Ascending aorta (tissue), 2 donors: ENCODE results near the gene KCND3. TPM values are rescaled to one million over a fixed set of nuclear protein-coding genes. Genes with fewer than 3 reads are reported as not detected.

Experiments
- DNase-seq, 2 donors: peaks; one replicate each; pipeline ENCODE4 v3.0.0-alpha.2; 2019; ENCODE audit warnings: low spot score in 2 of 2
- H3K27ac ChIP-seq, 2 donors: fragments of 200-600 bp; sonication (generic); one replicate each; pipeline ENCODE4 v1.5.1; 2016 to 2017; ENCODE audit warnings: mild to moderate bottlenecking in 1 of 2
- H3K27me3 ChIP-seq: fragments of 200-600 bp; sonication (generic); one replicate; pipeline ENCODE4 v1.5.1; 2017
- H3K36me3 ChIP-seq, 2 donors: fragments of 200-600 bp; sonication (generic); one replicate each; pipeline ENCODE4 v1.5.1; 2016
- H3K4me1 ChIP-seq, 2 donors: fragments of 200-600 bp; sonication (generic); one replicate each; pipeline ENCODE4 v1.5.1; 2016 to 2017; ENCODE audit warnings: mild to moderate bottlenecking in 1 of 2
- H3K4me3 ChIP-seq, 2 donors: fragments of 200-600 bp; sonication (generic); one replicate each; pipeline ENCODE4 v1.5.1; 2016 to 2017; ENCODE audit warnings: mild to moderate bottlenecking in 1 of 2
- H3K9me3 ChIP-seq, 2 donors: fragments of 200-600 bp; sonication (generic); one replicate each; pipeline ENCODE4 v1.5.1; 2016
- CTCF ChIP-seq, 3 experiments: fragments of 200-600 bp in 2 of 3; fragments of 450-650 bp in 1 of 3; sonication (generic) in 2 of 3; IDR thresholded peaks; one replicate each; pipeline ENCODE4 v1.5.1; 2016 to 2019; ENCODE audit warnings: antibody characterized with exemption in 3 of 3, mild to moderate bottlenecking in 1 of 3, moderate library complexity in 1 of 3
- intact Hi-C: fragments of 100-400 bp; cut with DNase I; formaldehyde crosslinking; loops from one replicate; pipeline ENCODE4 v1.15.1; 2023
- total RNA-seq: library from RNA; depleted of rRNA; stranded (reverse); fragments of >200 nt; gene quantifications from one replicate; pipeline ENCODE4 v1.1.0, GENCODE V29; 2016

KCND3 gene
- total RNA-seq, 1 donor from 2014 or later: 13.3 TPM

DNA sequence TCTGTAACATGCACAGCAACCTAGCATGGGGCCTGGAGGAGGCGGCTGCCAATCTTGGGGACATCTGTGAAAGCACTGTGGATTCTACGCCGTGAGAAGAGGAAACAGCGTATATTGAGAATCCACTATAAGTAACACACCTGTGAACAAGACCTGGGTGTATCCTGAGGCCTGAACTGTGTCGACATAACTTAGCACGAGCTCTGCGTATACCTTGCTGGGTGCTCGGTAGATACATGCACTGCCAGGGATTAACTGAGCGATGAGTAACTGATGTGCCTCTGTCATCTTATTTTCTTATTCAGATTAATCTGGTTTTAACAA, 175.2 kb downstream of the KCND3 start:
- no peaks in the 10 kb centered on the region for H3K36me3 ChIP-seq
- no peaks in the 10 kb centered on the region for H3K27me3 ChIP-seq
- intact Hi-C loops: no loop called here
- no peak overlapping the region for H3K4me3 ChIP-seq
- no peaks in the 10 kb centered on the region for H3K9me3 ChIP-seq
- no peak for TF ChIP-seq CTCF (IDR thresholded peaks at IDR 0.05)
- H3K27ac ChIP-seq: no peak overlapping the region
- no peaks in the 10 kb centered on the region for H3K4me1 ChIP-seq
- DNase-seq: no peak

- intact Hi-C loops: no loop called here
- Histone ChIP-seq H3K4me1 (no peaks in the 10 kb centered on the region), H3K27ac (no peak overlapping the region), H3K27me3 (no peaks in the 10 kb centered on the region), H3K9me3 (no peaks in the 10 kb centered on the region), H3K36me3 (no peaks in the 10 kb centered on the region), H3K4me3 (no peak overlapping the region)
- TF ChIP-seq CTCF (IDR thresholded peaks at IDR 0.05): no peak
- no peak for DNase-seq
Measured at GRCh38 chr1:111813440-111814304, 175.8 kb downstream of the KCND3 start.

GRCh38 chr1:111812306-111812705, 177.2 kb downstream of the KCND3 start:
- H3K4me3 ChIP-seq: no peak overlapping the region
- no peak overlapping the region for H3K27ac ChIP-seq
- intact Hi-C loops: no loop called here
- DNase-seq: no peak
- TF ChIP-seq CTCF (IDR thresholded peaks at IDR 0.05): no peak
- no peaks in the 10 kb centered on the region for H3K27me3 ChIP-seq
- H3K9me3 ChIP-seq: no peaks in the 10 kb centered on the region
- H3K4me1 ChIP-seq: no peaks in the 10 kb centered on the region
- no peaks in the 10 kb centered on the region for H3K36me3 ChIP-seq

- Histone ChIP-seq H3K4me1 (no peaks in the 10 kb centered on the region), H3K27me3 (no peaks in the 10 kb centered on the region), H3K4me3 (no peak overlapping the region), H3K9me3 (no peaks in the 10 kb centered on the region), H3K36me3 (no peaks in the 10 kb centered on the region), H3K27ac (no peak overlapping the region)
- TF ChIP-seq CTCF (IDR thresholded peaks at IDR 0.05): no peak
- intact Hi-C loops: no loop called here
- DNase-seq: no peak
Measured at GRCh38 chr1:111811891-111812290, 177.6 kb downstream of the KCND3 start.

GRCh38 chr1:111805251-111805650, 184.2 kb downstream of the KCND3 start:
- Histone ChIP-seq H3K4me1 (no peaks in the 10 kb centered on the region), H3K4me3 (no peak overlapping the region), H3K27me3 (no peaks in the 10 kb centered on the region), H3K36me3 (no peaks in the 10 kb centered on the region), H3K9me3 (no peaks in the 10 kb centered on the region), H3K27ac (no peak overlapping the region)
- no peak for DNase-seq
- intact Hi-C loops: no loop called here
- no peak for TF ChIP-seq CTCF (IDR thresholded peaks at IDR 0.05)
